Measurements from ENCODE around the gene ZNF225. TPM values are rescaled to one million over a fixed set of nuclear protein-coding genes. Genes with fewer than 3 reads are reported as not detected.

The ZNF225 gene
- total and polyA plus RNA-seq, 9 of the 15 experiments (the other 6 are each of a cell fraction or from before 2014, with no cell fraction given), result 1.4 to 4.2 (median 2.2) TPM

DNA sequence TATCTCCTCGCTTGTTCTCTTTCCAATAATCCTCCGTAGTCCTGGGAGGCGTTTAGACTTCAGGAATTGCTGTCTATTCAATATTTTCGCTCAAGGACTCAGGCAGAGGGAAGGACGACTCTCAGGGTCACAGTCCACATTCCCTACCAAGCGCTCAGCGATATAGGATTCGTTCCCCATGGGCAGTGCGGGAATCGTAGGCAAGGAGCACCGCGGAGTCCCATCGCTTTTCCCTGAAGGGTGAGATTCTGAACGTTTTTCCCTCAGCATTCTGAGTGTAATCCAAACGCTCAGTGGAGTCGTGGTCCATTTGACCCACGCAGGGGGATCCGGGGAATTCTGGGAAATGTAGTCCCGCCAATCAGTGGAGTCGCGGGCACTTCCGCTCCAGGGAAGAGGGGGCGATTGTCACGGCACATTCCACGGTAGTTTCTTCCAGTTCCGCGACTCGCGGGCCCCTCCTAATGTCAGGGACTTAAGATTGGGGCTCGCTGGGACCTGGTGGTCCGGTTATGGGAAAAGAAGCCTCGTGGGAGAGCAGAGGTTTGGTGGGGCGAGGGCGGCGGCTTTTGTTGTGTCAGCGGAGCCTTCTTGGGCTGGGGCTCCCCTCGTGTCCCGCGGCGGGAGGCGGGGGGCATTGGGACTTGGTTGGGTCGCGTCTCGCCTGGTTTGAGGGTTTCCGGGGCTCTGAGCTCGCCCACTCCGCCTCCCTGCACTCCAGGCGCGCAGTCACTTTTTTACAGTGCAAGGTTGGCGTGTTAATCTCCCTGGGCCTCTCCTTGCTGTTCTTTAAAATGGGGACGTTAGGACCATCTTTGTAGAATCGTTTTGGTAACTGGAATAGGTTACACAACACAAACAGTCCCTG is 28.2 kb downstream of the ZNF225 start, which contains the start of gene ZNF234 (continued):
- TF ChIP-seq, protein P1, sequence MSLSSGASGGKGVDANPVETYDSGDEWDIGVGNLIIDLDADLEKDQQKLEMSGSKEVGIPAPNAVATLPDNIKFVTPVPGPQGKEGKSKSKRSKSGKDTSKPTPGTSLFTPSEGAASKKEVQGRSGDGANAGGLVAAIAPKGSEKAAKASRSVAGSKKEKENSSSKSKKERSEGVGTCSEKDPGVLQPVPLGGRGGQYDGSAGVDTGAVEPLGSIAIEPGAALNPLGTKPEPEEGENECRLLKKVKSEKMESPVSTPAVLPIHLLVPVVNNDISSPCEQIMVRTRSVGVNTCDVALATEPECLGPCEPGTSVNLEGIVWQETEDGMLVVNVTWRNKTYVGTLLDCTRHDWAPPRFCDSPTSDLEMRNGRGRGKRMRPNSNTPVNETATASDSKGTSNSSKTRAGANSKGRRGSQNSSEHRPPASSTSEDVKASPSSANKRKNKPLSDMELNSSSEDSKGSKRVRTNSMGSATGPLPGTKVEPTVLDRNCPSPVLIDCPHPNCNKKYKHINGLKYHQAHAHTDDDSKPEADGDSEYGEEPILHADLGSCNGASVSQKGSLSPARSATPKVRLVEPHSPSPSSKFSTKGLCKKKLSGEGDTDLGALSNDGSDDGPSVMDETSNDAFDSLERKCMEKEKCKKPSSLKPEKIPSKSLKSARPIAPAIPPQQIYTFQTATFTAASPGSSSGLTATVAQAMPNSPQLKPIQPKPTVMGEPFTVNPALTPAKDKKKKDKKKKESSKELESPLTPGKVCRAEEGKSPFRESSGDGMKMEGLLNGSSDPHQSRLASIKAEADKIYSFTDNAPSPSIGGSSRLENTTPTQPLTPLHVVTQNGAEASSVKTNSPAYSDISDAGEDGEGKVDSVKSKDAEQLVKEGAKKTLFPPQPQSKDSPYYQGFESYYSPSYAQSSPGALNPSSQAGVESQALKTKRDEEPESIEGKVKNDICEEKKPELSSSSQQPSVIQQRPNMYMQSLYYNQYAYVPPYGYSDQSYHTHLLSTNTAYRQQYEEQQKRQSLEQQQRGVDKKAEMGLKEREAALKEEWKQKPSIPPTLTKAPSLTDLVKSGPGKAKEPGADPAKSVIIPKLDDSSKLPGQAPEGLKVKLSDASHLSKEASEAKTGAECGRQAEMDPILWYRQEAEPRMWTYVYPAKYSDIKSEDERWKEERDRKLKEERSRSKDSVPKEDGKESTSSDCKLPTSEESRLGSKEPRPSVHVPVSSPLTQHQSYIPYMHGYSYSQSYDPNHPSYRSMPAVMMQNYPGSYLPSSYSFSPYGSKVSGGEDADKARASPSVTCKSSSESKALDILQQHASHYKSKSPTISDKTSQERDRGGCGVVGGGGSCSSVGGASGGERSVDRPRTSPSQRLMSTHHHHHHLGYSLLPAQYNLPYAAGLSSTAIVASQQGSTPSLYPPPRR (CRISPR knock-in tag; IDR thresholded peaks at IDR 0.05; ENCODE audit: borderline replicate concordance), result no peak
- TF ChIP-seq CBX5 (IDR thresholded peaks at IDR 0.05; ENCODE audit: borderline replicate concordance, low read depth) (no peak), ZNF717 (CRISPR knock-in tag; IDR thresholded peaks at IDR 0.05) (no peak), MXI1 (IDR thresholded peaks at IDR 0.05; ENCODE audit: low read depth, low read length) (no peak)
- TF ChIP-seq, protein P2, sequence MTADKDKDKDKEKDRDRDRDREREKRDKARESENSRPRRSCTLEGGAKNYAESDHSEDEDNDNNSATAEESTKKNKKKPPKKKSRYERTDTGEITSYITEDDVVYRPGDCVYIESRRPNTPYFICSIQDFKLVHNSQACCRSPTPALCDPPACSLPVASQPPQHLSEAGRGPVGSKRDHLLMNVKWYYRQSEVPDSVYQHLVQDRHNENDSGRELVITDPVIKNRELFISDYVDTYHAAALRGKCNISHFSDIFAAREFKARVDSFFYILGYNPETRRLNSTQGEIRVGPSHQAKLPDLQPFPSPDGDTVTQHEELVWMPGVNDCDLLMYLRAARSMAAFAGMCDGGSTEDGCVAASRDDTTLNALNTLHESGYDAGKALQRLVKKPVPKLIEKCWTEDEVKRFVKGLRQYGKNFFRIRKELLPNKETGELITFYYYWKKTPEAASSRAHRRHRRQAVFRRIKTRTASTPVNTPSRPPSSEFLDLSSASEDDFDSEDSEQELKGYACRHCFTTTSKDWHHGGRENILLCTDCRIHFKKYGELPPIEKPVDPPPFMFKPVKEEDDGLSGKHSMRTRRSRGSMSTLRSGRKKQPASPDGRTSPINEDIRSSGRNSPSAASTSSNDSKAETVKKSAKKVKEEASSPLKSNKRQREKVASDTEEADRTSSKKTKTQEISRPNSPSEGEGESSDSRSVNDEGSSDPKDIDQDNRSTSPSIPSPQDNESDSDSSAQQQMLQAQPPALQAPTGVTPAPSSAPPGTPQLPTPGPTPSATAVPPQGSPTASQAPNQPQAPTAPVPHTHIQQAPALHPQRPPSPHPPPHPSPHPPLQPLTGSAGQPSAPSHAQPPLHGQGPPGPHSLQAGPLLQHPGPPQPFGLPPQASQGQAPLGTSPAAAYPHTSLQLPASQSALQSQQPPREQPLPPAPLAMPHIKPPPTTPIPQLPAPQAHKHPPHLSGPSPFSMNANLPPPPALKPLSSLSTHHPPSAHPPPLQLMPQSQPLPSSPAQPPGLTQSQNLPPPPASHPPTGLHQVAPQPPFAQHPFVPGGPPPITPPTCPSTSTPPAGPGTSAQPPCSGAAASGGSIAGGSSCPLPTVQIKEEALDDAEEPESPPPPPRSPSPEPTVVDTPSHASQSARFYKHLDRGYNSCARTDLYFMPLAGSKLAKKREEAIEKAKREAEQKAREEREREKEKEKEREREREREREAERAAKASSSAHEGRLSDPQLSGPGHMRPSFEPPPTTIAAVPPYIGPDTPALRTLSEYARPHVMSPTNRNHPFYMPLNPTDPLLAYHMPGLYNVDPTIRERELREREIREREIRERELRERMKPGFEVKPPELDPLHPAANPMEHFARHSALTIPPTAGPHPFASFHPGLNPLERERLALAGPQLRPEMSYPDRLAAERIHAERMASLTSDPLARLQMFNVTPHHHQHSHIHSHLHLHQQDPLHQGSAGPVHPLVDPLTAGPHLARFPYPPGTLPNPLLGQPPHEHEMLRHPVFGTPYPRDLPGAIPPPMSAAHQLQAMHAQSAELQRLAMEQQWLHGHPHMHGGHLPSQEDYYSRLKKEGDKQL (CRISPR knock-in tag; IDR thresholded peaks at IDR 0.05; ENCODE audit: borderline replicate concordance), result no peak
- TF ChIP-seq, protein P3, sequence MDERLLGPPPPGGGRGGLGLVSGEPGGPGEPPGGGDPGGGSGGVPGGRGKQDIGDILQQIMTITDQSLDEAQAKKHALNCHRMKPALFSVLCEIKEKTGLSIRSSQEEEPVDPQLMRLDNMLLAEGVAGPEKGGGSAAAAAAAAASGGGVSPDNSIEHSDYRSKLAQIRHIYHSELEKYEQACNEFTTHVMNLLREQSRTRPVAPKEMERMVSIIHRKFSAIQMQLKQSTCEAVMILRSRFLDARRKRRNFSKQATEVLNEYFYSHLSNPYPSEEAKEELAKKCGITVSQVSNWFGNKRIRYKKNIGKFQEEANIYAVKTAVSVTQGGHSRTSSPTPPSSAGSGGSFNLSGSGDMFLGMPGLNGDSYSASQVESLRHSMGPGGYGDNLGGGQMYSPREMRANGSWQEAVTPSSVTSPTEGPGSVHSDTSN (CRISPR knock-in tag; IDR thresholded peaks at IDR 0.05; ENCODE audit: low read depth), result no peak
- TF ChIP-seq, protein P3 (tag; conservative IDR thresholded peaks at IDR 0.05; ENCODE audit: low read depth), result no peak
- TF ChIP-seq, protein P4, sequence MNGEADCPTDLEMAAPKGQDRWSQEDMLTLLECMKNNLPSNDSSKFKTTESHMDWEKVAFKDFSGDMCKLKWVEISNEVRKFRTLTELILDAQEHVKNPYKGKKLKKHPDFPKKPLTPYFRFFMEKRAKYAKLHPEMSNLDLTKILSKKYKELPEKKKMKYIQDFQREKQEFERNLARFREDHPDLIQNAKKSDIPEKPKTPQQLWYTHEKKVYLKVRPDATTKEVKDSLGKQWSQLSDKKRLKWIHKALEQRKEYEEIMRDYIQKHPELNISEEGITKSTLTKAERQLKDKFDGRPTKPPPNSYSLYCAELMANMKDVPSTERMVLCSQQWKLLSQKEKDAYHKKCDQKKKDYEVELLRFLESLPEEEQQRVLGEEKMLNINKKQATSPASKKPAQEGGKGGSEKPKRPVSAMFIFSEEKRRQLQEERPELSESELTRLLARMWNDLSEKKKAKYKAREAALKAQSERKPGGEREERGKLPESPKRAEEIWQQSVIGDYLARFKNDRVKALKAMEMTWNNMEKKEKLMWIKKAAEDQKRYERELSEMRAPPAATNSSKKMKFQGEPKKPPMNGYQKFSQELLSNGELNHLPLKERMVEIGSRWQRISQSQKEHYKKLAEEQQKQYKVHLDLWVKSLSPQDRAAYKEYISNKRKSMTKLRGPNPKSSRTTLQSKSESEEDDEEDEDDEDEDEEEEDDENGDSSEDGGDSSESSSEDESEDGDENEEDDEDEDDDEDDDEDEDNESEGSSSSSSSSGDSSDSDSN (IDR thresholded peaks at IDR 0.05; ENCODE audit: borderline replicate concordance in 1 of 2, low read depth in 2 of 2, low read length in 2 of 2), result no peak

Data from K562 (cell line).